ENCODE results near the gene RABAC1.
"Not testable (repeated sequence)": the region's sequence is repeated elsewhere in the genome, so short reads cannot be mapped to it uniquely, and the experiment has no call there.

Gene RABAC1

GRCh38 chr19:41994994-41995958 is 36.2 kb upstream of the RABAC1 start:
- no peak for TF ChIP-seq CTCF (IDR thresholded peaks at IDR 0.05; ENCODE audit: low read depth, low read length)
- DNase-seq (ENCODE audit: low read depth, low spot score), result no peak
- in situ Hi-C loops (cut with HindIII; ENCODE audit: low sequenced_read_pairs), result no loop called here
- no peak overlapping the region for H3K4me3 ChIP-seq (ENCODE audit: low read depth, low read length)

DNA sequence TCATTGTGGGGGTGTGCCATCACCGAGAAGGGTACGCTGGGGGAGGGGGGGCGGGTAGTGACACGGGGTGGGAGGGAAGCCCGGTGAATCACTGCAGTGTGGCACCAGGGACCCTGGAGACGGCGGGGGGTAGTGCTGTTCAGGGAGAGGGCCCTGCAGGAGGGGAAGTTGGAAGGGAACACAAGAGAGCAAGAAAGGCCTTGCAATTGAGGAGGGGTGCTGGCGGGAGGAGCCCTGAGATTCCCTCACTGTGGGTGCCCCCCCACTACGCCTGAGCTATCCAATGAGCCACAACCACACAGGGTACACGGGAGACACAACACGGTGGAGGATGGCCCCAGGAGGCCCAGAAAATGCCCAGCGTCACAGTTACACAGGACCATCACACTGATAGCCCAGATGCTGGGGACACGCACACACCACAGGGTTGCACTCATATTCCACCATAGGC is 35.4 kb upstream of the RABAC1 start:
- no peak overlapping the region for H3K4me3 ChIP-seq (ENCODE audit: low read depth, low read length)
- in situ Hi-C loops (cut with HindIII; ENCODE audit: low sequenced_read_pairs), result no loop called here
- TF ChIP-seq CTCF (IDR thresholded peaks at IDR 0.05; ENCODE audit: low read depth, low read length), result no peak
- no peak for DNase-seq (ENCODE audit: low read depth, low spot score)

DNA sequence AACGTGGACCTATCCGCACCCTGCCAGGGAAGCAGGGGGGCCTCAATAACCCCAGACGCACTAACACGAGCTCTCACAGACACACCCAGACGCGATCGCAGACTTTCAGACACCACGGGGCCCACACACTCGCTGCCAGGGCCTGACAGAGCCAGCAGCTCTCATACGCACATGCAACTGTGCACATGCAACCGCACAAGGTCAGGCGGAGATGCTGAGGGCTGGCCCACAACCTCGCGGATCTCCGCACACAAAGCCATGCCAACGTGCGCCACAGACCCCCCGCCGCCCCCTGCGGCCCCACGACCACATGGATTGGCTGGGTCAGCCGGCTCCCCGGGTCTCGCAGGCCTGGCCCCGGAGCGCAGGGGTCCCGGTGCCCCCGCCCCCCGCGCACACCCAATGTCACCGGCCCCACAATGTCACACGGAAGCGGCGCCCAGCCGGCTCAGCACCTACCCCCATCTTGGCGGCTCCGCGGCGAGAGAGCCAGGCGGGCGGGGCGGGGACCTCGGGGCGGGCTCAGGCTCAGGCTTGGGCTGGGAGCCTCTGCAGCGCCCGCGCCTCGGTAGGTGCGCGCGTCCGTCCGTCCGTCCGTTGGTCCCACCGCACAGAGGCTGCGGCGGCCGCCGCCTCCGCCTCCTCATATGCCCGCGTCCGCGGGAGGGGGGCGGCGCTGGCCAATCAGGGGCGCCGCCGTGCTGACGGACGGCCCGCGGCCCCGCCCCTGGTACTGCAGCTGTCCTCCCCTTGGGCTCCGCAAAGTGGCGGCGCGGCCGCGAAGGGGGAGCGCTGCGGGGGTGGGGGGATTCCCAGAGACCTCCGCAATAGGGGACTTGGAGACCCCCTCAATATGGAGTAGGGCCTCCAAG is 34.7 kb upstream of the RABAC1 start, which contains the start of gene ATP1A3:
Gene ATP1A3 (minus strand): TSS at position 619 of the 872 bp plus-strand sequence. CDS start 154 bp downstream, at position 465.
- no peak for TF ChIP-seq CTCF (IDR thresholded peaks at IDR 0.05; ENCODE audit: low read depth, low read length)
- in situ Hi-C loops (cut with HindIII; ENCODE audit: low sequenced_read_pairs), result no loop called here
- DNase-seq (ENCODE audit: low read depth, low spot score), result peak; percentile 11
- no peak within 1 kb of the TSS for H3K4me3 ChIP-seq (ENCODE audit: low read depth, low read length)

- DNase-seq (ENCODE audit: low read depth, low spot score); H3K4me3 ChIP-seq (ENCODE audit: low read depth, low read length); in situ Hi-C loops (cut with HindIII; ENCODE audit: low sequenced_read_pairs): not testable (repeated sequence)
Observed at GRCh38 chr19:41991925-41992569, 32.9 kb upstream of the RABAC1 start.

DNA sequence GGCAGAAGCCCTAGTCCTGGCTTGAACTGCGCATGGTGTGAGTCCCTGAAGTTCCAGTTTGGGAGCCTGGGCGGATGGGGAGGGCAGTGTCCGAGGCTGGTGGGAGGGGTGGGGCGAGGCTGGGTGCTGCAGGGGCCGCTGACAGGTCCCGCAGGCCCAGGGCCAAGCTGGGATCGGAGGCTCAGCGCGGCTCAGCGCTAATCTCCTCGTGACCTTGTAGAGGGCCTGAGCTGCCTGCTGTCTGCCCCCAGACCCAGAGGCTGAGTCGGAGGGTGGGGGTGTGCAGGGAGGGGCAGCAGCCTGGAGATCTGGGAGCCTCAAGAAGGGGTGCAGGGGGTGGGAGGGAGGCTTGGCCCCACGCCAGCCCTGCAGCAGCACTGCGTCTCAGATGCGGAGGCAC is 31.9 kb upstream of the RABAC1 start:
- in situ Hi-C loops (cut with HindIII; ENCODE audit: low sequenced_read_pairs), result no loop called here
- no peak for TF ChIP-seq CTCF (IDR thresholded peaks at IDR 0.05; ENCODE audit: low read depth, low read length)
- no peak overlapping the region for H3K4me3 ChIP-seq (ENCODE audit: low read depth, low read length)
- no peak for DNase-seq (ENCODE audit: low read depth, low spot score)

DNA sequence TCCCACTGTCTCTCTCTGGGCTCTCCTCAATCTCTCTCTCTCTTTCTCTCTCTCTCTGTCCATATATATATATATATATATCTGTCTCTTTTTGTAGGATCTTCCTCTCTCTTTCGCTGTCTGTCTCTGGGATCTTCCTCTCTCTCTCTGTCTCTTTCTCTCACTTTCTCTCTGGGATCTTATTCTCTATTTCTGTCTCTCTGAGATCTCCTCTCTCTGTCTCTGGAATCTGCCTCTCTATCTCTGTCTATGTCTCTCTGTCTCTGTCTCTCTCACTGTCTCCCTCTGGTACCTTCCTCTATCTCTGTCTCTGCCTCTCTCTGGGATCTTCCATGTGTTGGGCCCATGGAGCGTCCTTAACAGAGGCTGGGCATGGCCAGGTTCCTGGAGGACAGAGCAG is 31.5 kb upstream of the RABAC1 start:
- in situ Hi-C loops (cut with HindIII; ENCODE audit: low sequenced_read_pairs), result no loop called here
- no peak for DNase-seq (ENCODE audit: low read depth, low spot score)
- no peak for TF ChIP-seq CTCF (IDR thresholded peaks at IDR 0.05; ENCODE audit: low read depth, low read length)

More for the DNA sequence above, 31.5 kb upstream of the RABAC1 start:
- H3K4me3 ChIP-seq (ENCODE audit: low read depth, low read length), result no peak overlapping the region

Data from astrocyte of the spinal cord (primary cell).